Measurements from ENCODE around the gene ACTR2.

- TF ChIP-seq POLR2A (IDR thresholded peaks at IDR 0.05) = no peak
- TF ChIP-seq CTCF (IDR thresholded peaks at IDR 0.05) = no peak
- TF ChIP-seq POLR2AphosphoS5 (IDR thresholded peaks at IDR 0.05) = no peak
- TF ChIP-seq EP300 (IDR thresholded peaks at IDR 0.05) = no peak
Observed at GRCh38 chr2:65298089-65298488, 70.5 kb downstream of the ACTR2 start.
